Activated CD4-positive, alpha-beta T cell treated with anti-CD3 and anti-CD28 coated beads for 48 hours (primary cell): ENCODE data around the gene CLASP1.
A peak's percentile ranks its signal among the peaks of the same experiment; 100 is the strongest.
"Not testable (repeated sequence)": the region's sequence is repeated elsewhere in the genome, so short reads cannot be mapped to it uniquely, and the experiment has no call there.

Experiments
- DNase-seq: peaks from one replicate; pipeline ENCODE4 v3.0.0-alpha.2; 2020

Gene CLASP1

DNA sequence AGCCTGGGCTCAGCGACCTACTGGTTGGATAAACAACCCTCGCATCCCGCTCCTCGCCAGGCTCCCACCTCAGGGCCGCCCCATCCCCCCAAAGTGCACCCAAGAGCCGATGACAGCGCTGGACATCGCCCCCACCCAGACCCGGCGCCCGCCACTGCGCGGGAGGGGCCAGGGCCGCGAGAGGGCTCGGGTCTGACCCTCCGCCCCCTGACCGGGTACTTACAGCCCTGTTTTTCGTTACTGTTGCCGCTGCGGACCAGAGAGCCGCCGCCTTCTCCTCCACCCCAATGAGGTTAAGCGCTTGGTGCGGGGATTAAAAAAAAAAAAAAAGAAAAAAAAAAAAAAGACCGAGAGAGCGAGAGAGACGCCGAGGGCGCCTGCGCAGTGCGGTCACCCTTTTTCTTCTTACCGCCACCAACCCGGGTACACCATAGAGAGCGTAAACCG, at the start of gene CLASP1:
TSS of gene CLASP1 (minus strand) at position 314 of the 447 bp plus-strand sequence. CDS start 43,567 bp downstream, outside the sequence.
- peak; percentile 59 for DNase-seq

GRCh38 chr2:121698318-121698930, 49.2 kb upstream of the CLASP1 start:
- peak; percentile 21 for DNase-seq

DNA sequence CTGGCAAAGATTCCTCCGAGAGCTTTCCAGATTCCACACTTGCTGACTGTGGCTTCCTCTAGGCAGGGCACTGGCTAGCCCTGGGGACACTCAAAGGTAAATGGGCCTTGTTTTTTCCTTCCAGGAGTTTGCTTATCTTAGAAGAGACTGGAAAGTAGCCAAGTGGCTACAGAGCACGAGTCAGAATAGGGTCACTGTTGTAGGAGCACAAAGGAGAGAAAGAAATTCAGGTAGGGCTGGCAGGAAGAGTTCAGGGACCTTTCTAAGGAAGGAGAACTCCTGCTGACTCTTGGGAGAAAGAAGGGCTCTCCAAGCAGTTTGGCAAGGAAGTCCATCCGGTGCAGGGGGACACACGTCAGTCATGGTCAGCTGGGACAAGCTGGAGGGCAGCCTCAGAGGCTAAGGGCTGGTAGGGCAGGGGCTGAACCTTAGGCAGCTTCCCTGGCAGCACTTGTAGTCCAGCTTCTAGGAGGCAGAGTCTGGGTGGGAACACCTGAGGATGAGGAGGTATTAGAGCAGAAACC, 47.9 kb upstream of the CLASP1 start:
- no peak for DNase-seq

DNA sequence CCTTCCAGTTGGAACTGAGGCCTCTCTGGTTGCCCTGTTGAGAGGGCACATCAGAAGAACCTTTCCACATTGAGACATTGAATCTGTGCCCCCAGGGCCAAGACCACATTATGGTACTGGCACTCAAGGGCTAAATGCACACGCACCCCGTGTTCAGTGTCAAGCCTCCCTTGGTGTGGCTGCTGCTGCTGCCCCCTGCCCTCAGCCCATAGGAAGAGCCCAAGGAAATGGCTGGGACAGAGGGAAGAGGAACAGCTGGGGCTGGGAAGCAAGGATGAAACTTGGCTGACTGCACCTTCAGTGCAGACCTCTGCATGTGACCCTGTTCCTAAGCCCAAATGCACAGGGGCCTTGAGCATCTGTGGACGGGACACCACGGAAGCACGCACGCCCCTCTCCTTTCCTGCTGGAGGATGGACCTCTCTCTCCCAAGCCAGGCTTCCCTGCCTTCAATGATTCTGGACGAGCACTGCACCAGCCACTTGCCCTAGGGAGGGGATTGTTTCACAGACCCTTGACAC, 47.2 kb upstream of the CLASP1 start:
- no peak for DNase-seq

DNA sequence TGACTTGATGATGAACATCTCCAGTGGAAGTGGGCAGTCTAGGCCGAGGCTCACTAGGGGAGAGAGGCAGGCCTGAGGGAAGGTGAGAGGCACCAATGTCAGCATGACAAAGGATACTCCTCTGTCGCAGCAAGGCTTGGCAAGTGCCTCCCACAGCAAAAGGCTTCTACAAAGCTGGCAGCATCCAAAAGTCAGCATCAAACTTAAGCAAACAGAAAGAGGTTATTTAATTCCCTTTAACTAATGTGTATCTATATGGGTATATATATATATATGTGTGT, 45.8 kb upstream of the CLASP1 start:
- no peak for DNase-seq

DNA sequence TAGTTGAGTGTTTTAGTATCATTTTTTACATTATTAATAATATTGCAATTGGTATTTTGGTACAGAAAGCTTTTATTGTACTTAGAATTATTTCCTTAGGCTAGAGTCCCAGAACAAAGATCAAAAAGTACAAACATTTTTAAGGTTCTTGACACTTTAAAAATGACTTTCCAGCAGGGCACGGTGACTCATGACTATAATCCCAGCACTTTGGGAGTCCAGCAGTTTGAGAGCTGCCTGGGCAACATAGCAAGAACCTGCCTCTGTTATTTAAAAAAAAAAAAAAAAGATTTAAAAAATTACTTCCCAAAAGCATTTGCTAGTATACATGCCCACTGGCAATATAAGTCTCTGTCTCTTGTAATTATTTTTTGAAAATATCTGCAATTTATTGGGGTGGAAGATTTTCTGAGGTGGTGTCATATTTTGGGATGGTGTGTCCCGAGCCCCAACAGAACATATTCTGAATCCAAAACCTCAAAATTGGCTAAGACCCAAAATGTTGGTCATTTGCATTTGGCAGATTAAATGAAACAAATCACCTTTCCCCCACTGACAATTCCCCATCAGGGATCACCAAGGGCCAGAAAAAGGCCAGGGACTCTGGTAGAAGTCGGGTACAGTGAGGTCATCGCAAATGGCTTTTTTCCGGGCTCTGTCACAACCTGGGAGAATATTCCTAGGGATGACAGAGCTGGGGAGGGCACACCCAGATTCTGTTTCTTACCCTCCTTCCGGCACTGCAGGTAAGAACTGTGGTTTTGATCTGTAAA, 45.3 kb upstream of the CLASP1 start:
- no peak for DNase-seq

DNA sequence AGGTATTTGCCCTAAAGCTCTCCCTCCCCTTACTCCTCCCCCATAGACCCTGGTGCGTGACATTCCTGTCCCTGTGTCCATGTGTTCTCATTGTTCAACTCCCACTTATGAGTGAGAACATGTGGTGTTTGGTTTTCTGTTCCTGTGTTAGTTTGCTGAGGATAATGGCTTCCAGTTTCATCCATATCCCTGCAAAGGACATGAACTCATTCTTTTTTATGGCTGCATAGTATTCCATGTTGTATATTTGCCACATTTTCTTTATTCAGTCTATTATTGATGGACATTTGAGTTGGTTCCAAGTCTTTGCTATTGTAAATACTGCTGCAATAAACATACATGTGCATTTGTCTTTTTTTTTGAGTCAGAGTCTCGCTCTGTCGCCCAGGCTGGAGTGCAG, 41.3 kb upstream of the CLASP1 start:
- DNase-seq, result not testable (repeated sequence)

- DNase-seq, result no peak
Observed at GRCh38 chr2:121690095-121690494, 40.8 kb upstream of the CLASP1 start.

DNA sequence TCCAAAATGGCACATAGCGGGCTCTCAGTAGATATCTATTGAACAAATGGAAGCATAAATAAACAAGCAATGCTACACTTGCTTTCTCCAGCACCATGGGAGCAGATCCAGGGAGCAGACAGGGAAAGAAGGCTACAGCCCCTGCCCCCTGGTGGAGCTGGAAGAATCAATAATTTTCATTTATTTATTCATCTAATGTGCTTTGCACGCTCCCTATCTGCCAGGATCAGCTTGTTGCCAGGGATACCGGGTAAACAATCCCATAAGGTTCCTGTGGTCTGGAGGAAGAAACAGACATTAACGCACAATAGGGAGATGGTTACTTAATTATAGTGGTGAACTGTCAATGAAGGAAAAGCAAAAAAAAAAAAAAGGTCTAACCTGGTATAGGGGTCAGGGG, 40.1 kb upstream of the CLASP1 start:
- no peak for DNase-seq

- DNase-seq, result no peak
Observed at GRCh38 chr2:121688820-121689219, 39.6 kb upstream of the CLASP1 start.

GRCh38 chr2:121686902-121687301, 37.6 kb upstream of the CLASP1 start:
- DNase-seq, result no peak

DNA sequence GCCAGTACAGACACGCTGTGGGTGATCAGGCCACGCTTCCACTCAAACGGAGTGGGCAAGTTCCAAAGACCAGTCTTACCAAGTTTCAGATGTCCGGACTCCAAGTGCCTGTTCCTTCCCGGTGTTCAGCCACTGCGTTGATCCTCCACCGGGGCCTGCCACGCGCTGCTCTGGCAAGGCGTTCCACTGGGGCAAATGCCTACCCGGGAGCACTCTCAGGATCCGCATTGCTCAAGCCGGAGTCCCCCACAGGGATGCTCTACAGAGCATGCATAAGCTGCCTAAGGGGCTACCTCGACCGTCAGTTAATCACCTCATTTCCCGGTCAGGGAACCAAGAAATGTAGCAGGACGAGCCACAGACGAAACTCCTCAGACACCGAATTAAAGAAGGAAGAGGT, 37.0 kb upstream of the CLASP1 start:
- no peak for DNase-seq

DNA sequence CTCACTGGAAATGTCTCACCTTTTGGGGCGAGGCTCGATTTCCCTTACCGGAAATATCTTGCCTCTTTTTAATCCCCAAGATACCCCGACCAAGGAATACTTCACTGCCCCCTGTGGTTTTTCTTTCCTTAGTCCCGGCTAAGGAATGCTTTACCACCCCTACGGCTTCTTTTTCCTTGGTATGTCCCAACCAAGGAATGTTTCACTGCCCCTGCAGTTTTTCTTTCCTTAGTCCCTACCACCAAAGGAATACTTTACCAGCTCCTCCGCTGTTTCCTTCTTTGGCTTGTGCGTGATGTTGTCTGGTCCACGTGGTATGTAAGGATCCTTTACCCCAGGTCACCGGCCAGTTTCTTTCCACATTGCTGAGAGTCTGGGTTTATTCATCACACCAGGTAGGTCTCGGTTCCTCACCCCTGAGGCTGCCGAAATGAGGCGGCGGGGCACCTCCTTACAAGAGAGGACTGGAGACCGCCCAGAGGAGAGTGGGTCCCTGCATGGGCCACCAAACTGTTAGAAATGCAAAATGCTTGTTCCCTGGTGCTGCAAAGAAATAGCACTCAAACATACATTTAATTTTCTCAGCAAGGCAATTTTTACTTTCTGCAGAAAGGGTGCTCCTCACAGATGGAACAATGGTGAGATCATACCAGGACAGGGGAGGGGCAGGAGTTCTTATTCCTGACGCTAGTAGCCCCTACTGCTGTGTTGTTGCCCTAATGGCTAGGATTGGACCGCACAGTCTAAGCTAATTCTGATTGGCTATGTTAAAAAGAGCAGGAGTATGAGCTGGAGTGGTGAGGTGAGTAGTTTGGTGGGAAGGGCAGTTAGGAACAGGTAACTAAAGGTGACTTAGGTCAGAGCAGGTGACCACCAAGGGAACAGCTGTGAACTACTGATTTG, 33.4 kb upstream of the CLASP1 start:
- DNase-seq, result no peak

GRCh38 chr2:121677855-121678254, 28.6 kb upstream of the CLASP1 start:
- no peak for DNase-seq

- not testable (repeated sequence) for DNase-seq
Observed at GRCh38 chr2:121671621-121672020, 22.4 kb upstream of the CLASP1 start.

DNA sequence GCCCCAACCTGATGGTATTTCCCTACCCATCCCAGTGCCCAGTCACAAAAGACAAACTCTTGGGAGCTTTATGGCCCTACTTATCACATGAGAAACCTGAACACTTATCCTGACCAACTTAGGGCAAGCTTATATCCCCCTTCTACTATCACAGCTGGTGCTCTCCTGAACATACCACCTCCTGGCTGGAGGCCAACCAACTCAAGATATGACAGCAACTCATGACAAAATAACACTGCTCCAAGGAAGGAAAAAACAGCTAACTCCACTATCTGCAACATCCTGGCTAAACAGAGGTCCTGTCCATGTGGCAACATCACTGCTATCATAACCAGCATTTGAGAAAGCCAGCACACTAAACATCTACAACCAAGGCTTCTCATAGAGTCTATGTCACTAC, 20.9 kb upstream of the CLASP1 start:
- no peak for DNase-seq

GRCh38 chr2:121667618-121668017, 18.4 kb upstream of the CLASP1 start:
- no peak for DNase-seq

DNA sequence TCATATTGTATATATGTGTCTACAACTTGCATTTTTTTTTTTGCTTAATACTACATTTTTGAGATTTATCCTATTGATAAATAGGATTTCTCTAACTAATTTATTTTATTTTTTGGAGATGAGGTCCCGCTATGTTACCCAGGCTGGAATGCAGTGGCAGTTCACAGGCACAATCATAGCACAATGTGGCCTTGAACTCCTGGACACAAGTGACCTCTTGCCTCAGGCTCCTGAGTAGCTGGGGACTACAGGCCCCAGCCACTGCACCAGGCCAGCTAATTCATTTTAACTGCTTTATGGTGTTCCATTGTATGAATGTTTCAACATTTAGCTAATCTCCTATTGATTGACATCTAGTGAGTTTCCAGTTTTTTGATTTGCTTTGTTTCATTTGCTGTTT, 16.8 kb upstream of the CLASP1 start:
- no peak for DNase-seq

- no peak for DNase-seq
Observed at GRCh38 chr2:121665504-121665903, 16.2 kb upstream of the CLASP1 start.

DNA sequence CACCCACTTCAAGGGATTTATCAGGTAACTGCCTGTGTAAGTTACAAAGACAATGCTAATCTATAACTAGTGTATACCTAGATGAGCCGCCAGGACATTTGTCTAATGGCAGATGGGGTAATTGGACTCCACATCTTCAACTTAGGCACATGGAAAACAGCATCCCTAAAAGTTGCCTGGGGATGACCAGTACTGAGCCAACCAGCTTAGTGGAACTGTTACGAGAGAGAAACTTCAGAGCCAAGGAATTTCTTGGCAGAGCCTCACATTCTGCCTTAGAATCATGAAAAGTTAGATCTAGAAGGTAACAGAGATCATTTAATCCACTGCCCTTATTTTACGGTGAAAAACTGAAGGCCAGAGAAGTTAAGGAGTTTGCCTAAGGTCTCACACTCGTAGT, 15.5 kb upstream of the CLASP1 start:
- no peak for DNase-seq

DNA sequence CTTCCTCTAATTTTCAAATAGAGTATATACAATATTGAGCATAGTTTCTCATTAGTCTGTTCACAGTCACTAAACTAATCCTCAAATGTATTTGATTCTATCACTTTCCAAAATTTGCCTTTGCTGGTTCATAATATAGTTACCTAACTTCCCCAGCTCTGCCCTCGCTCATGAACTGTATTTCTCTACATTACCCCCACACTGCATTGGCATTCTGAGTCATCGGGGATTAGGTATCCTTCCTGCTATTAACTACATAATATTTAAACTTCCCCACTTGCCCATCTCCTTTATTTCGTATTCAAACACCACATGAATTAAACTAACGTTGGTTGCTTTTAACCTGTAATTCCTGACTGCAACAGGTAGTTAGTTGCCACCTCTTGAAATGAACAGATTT, 14.8 kb upstream of the CLASP1 start:
- no peak for DNase-seq

- DNase-seq, result no peak
Observed at GRCh38 chr2:121663434-121663833, 14.2 kb upstream of the CLASP1 start.

DNA sequence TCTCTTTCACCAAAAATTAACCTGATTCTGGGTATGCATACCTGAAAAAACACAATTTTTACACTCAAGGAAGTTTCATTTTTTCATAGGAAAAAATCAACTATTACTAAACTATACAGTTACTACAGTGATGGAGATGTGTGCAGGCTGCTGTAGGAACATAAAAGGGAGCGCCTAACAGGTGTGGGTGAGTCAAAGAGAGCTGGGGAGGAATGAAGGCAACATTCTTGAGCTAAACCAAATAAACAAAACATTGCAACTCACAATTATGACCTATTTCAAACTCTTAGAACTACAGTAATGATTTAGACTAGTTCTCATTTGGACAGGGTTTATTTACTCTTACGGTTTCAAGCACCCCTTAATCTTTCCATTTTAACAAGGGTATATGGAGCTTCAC, 13.4 kb upstream of the CLASP1 start:
- DNase-seq, result no peak
